ENCODE data around the gene IL21. TPM values are rescaled to one million over a fixed set of nuclear protein-coding genes. Genes with fewer than 3 reads are reported as not detected.

The IL21 gene
- not detected for polyA plus RNA-seq (2013, experiment 1 of 4)
- polyA plus RNA-seq (2013, experiment 2 of 4): not detected
- not detected for polyA plus RNA-seq (2013, experiment 3 of 4)
- not detected for polyA plus RNA-seq (2013, experiment 4 of 4)

DNA sequence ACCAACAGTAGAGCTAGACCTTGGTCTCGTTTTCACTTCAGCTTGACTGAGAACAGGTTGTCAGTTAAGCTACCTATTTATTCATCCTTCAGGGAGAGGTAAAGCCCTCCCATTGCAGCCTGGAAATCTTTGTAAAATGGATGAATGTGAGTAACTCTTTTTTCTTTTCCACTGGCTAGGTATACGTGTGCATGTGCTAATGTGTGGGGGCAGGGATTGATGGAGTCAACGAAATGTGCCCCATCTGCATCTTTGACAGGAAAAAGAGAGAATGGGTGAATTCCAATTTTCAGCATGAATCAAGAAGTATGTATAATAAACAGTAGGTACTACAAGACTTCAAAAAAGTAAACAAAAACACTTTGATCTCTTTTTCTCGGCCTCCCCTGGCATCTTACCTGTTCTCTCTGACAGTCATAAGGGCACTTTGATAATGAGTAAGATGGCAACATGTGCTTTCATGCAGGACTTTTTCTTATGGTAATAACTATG, at the start of gene IL21:
TSS of gene IL21 (minus strand) at position 51 of the 492 bp plus-strand sequence. CDS start 55 bp downstream, outside the sequence.
- Histone ChIP-seq H3K36me3 (ENCODE audit: control insufficient read depth, insufficient read depth, low read length) (no peaks in the 10 kb centered on the region), H3K27me3 (ENCODE audit: control insufficient read depth, insufficient read depth, low read length, poor library complexity, severe bottlenecking) (no peaks in the 10 kb centered on the region), H3K9me3 (ENCODE audit: control insufficient read depth, low read length) (no peaks in the 10 kb centered on the region), H3K4me1 (ENCODE audit: control insufficient read depth, insufficient read depth, low read length) (no peaks in the 10 kb centered on the region), H3K27ac (ENCODE audit: insufficient read depth, low read depth, low read length, poor library complexity, severe bottlenecking) (no peak within 1 kb of the TSS), H3K4me3 (ENCODE audit: insufficient read depth, low read depth, low read length) (no peak within 1 kb of the TSS)
- WGBS, 2 experiments: 89 to 90% methylated on average over 4 of the region's 4 CpGs

DNA sequence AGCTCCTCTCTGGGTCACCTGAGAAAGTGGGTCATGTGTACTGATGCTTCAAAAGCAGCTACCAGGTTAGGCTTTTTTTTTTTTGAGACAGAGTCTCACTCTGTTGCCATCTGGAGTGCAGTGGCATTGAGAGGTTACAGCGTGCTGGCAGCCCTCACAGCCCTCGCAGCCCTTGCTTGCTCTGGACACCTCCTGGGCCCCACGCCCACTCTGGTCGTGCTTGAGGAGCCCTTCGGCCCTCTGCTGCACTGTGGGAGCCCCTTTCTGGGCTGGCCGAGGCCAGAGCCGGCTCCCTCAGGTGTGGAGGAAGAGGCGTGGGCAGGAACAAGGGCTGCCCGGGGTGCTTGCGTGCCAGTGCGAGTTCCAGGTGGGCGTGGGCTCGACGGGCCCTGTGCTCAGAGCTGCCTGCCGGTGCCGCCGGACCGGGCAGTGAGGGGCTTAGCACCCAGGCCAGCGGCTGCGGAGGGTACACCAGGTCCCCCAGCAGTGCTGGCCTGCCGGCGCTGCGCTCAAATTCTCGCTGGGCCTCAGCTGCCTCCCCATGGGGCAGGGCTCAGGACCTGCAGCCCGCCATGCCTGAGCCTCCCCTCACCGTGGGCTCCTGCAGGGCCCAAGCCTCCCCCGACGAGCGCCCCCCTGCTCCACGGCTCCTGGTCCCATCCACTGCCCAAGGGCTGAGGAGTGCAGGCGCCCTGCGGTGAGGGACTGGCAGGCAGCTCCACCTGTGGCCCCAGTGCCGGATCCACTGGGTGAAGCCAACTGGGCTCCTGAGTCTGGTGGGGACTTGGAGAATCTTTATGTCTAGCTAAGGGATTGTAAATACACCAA, 49.3 kb upstream of the IL21 start:
- H3K27me3 ChIP-seq (ENCODE audit: control insufficient read depth, insufficient read depth, low read length, poor library complexity, severe bottlenecking): no peaks in the 10 kb centered on the region
- no peak overlapping the region for H3K27ac ChIP-seq (ENCODE audit: insufficient read depth, low read depth, low read length, poor library complexity, severe bottlenecking)
- no peaks in the 10 kb centered on the region for H3K36me3 ChIP-seq (ENCODE audit: control insufficient read depth, insufficient read depth, low read length)
- WGBS, 2 experiments: 92 to 93% methylated on average over 33 of the region's 33 CpGs
- no peaks in the 10 kb centered on the region for H3K9me3 ChIP-seq (ENCODE audit: control insufficient read depth, low read length)
- H3K4me3 ChIP-seq (ENCODE audit: insufficient read depth, low read depth, low read length): no peak overlapping the region
- H3K4me1 ChIP-seq (ENCODE audit: control insufficient read depth, insufficient read depth, low read length): no peaks in the 10 kb centered on the region

DNA sequence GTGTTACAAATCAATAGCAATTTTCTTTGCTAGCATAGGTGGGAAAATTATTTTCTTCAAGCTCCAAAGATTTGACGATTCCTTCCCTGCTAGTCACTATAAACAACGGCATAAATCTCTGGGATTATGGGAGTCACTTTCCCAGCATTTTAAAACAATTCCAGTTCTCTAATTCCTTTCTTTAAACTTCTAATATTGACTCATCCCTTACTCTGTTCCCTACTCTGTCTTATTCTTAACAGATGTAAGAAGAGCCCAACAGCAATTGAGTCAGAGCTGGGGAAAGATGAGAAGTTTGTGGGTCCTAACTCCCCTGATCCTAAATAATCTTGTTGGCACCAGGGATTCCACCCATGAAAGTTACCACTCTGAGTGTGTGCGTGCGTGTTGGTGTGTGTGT, 47.4 kb upstream of the IL21 start:
- no peaks in the 10 kb centered on the region for H3K9me3 ChIP-seq (ENCODE audit: control insufficient read depth, low read length)
- no peaks in the 10 kb centered on the region for H3K36me3 ChIP-seq (ENCODE audit: control insufficient read depth, insufficient read depth, low read length)
- 92 to 96% methylated on average over 4 of the region's 4 CpGs for WGBS, 2 experiments
- no peak overlapping the region for H3K4me3 ChIP-seq (ENCODE audit: insufficient read depth, low read depth, low read length)
- no peak overlapping the region for H3K27ac ChIP-seq (ENCODE audit: insufficient read depth, low read depth, low read length, poor library complexity, severe bottlenecking)
- H3K4me1 ChIP-seq (ENCODE audit: control insufficient read depth, insufficient read depth, low read length): no peaks in the 10 kb centered on the region
- H3K27me3 ChIP-seq (ENCODE audit: control insufficient read depth, insufficient read depth, low read length, poor library complexity, severe bottlenecking): no peaks in the 10 kb centered on the region

GRCh38 chr4:122666527-122667245, 45.8 kb upstream of the IL21 start:
- H3K4me3 ChIP-seq (ENCODE audit: insufficient read depth, low read depth, low read length): no peak overlapping the region
- no peak overlapping the region for H3K27ac ChIP-seq (ENCODE audit: insufficient read depth, low read depth, low read length, poor library complexity, severe bottlenecking)
- WGBS, 2 experiments: 84 to 100% methylated on average over 1 to 2 of the region's 2 CpGs
- no peaks in the 10 kb centered on the region for H3K27me3 ChIP-seq (ENCODE audit: control insufficient read depth, insufficient read depth, low read length, poor library complexity, severe bottlenecking)
- H3K9me3 ChIP-seq (ENCODE audit: control insufficient read depth, low read length): no peaks in the 10 kb centered on the region
- H3K4me1 ChIP-seq (ENCODE audit: control insufficient read depth, insufficient read depth, low read length): no peaks in the 10 kb centered on the region
- no peaks in the 10 kb centered on the region for H3K36me3 ChIP-seq (ENCODE audit: control insufficient read depth, insufficient read depth, low read length)

GRCh38 chr4:122665161-122665929, 44.5 kb upstream of the IL21 start:
- no peaks in the 10 kb centered on the region for H3K4me1 ChIP-seq (ENCODE audit: control insufficient read depth, insufficient read depth, low read length)
- no peak overlapping the region for H3K4me3 ChIP-seq (ENCODE audit: insufficient read depth, low read depth, low read length)
- 92 to 95% methylated on average over 5 of the region's 5 CpGs for WGBS, 2 experiments
- H3K27me3 ChIP-seq (ENCODE audit: control insufficient read depth, insufficient read depth, low read length, poor library complexity, severe bottlenecking): no peaks in the 10 kb centered on the region
- no peaks in the 10 kb centered on the region for H3K36me3 ChIP-seq (ENCODE audit: control insufficient read depth, insufficient read depth, low read length)
- no peak overlapping the region for H3K27ac ChIP-seq (ENCODE audit: insufficient read depth, low read depth, low read length, poor library complexity, severe bottlenecking)
- no peaks in the 10 kb centered on the region for H3K9me3 ChIP-seq (ENCODE audit: control insufficient read depth, low read length)

DNA sequence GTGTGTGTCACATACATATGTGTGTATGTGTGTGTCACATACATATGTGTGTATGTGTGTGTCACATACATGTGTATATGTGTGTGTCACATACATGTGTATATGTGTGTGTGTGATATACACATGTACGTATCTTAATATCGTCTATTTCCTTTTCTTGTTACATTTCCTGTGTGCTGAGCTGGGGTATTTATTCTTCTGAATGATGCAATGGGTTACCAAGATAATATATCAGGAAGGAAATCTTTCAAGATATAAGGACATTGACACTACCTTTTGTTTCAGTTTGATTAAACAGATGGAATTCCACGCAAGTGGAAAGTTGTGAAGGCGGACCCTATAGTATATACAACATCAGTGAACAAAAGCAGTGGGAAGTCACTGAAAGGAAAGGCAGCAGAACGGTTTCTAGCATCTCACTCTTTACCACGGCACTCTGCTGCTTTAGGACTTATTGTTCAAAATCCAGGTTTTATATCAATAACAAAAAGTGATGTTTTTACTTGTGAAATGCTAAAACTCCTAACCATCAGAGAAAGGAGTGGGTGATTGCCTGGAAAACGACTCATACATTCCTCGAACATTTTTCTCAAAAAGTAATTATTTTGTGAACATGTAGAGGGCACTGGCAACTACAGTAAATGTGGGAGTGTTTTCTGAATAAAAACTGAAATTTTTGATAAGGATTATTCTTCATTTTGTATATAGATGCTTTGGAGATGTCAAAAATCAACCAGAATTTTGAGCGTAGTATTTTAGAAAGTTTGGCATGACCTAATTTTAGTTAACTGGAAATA, 43.1 kb upstream of the IL21 start:
- no peak overlapping the region for H3K4me3 ChIP-seq (ENCODE audit: insufficient read depth, low read depth, low read length)
- no peak overlapping the region for H3K27ac ChIP-seq (ENCODE audit: insufficient read depth, low read depth, low read length, poor library complexity, severe bottlenecking)
- WGBS, 2 experiments: 91 to 100% methylated on average over 4 to 9 of the region's 9 CpGs
- H3K4me1 ChIP-seq (ENCODE audit: control insufficient read depth, insufficient read depth, low read length): no peaks in the 10 kb centered on the region
- no peaks in the 10 kb centered on the region for H3K36me3 ChIP-seq (ENCODE audit: control insufficient read depth, insufficient read depth, low read length)
- H3K27me3 ChIP-seq (ENCODE audit: control insufficient read depth, insufficient read depth, low read length, poor library complexity, severe bottlenecking): no peaks in the 10 kb centered on the region
- no peaks in the 10 kb centered on the region for H3K9me3 ChIP-seq (ENCODE audit: control insufficient read depth, low read length)

GRCh38 chr4:122663291-122663690, 42.4 kb upstream of the IL21 start:
- 0% methylated on average over 1 of the region's 1 CpG for WGBS, 2 experiments
- Histone ChIP-seq H3K36me3 (ENCODE audit: control insufficient read depth, insufficient read depth, low read length) (no peaks in the 10 kb centered on the region), H3K9me3 (ENCODE audit: control insufficient read depth, low read length) (no peaks in the 10 kb centered on the region), H3K4me1 (ENCODE audit: control insufficient read depth, insufficient read depth, low read length) (no peaks in the 10 kb centered on the region), H3K27ac (ENCODE audit: insufficient read depth, low read depth, low read length, poor library complexity, severe bottlenecking) (no peak overlapping the region), H3K27me3 (ENCODE audit: control insufficient read depth, insufficient read depth, low read length, poor library complexity, severe bottlenecking) (no peaks in the 10 kb centered on the region), H3K4me3 (ENCODE audit: insufficient read depth, low read depth, low read length) (no peak overlapping the region)

DNA sequence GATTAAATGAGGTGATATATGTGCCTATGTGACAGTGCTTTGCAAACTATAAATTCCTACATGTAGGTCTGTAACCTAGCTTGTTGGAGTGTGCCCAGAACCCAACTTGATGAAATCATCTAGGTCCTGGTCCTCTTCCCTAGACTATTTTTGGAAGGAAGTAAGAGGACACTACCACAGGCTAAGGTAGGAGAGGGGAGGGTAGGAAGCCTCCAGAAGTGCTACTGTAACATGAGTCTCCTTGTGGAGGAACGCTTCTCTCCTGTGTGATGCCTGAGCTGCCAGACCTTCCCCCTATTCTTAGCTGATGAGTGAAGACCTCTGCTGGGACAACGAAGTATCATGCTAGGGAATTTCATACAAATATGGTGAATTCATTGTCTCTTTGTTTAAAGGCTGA, 41.8 kb upstream of the IL21 start:
- no peaks in the 10 kb centered on the region for H3K36me3 ChIP-seq (ENCODE audit: control insufficient read depth, insufficient read depth, low read length)
- H3K9me3 ChIP-seq (ENCODE audit: control insufficient read depth, low read length): no peaks in the 10 kb centered on the region
- H3K4me1 ChIP-seq (ENCODE audit: control insufficient read depth, insufficient read depth, low read length): no peaks in the 10 kb centered on the region

More for the DNA sequence above, 41.8 kb upstream of the IL21 start:
- 49 to 50% methylated on average over 1 to 2 of the region's 2 CpGs for WGBS, 2 experiments
- no peaks in the 10 kb centered on the region for H3K27me3 ChIP-seq (ENCODE audit: control insufficient read depth, insufficient read depth, low read length, poor library complexity, severe bottlenecking)
- H3K4me3 ChIP-seq (ENCODE audit: insufficient read depth, low read depth, low read length): no peak overlapping the region
- H3K27ac ChIP-seq (ENCODE audit: insufficient read depth, low read depth, low read length, poor library complexity, severe bottlenecking): no peak overlapping the region

Measured in ectodermal cell (in vitro differentiated cells).